Non-pigmented ciliary epithelial cell (primary cell): ENCODE data around the gene TCF3.
"Not testable (repeated sequence)": the region's sequence is repeated elsewhere in the genome, so short reads cannot be mapped to it uniquely, and the experiment has no call there.

Experiments used
- DNase-seq: peaks from one replicate; pipeline ENCODE4 v3.0.0-alpha.2; 2010; ENCODE audit warnings: low read depth

Gene TCF3

GRCh38 chr19:1672769-1673644, 20.6 kb upstream of the TCF3 start:
- DNase-seq: no peak

- DNase-seq: no peak
Measured at GRCh38 chr19:1672038-1672768, 19.8 kb upstream of the TCF3 start.

- DNase-seq: no peak
Measured at GRCh38 chr19:1671716-1672037, 19.3 kb upstream of the TCF3 start.

GRCh38 chr19:1670747-1671146, 18.3 kb upstream of the TCF3 start:
- not testable (repeated sequence) for DNase-seq

GRCh38 chr19:1668486-1669270, 16.3 kb upstream of the TCF3 start:
- no peak for DNase-seq

- no peak for DNase-seq
Measured at GRCh38 chr19:1668048-1668485, 15.7 kb upstream of the TCF3 start.

GRCh38 chr19:1665565-1666047, 13.2 kb upstream of the TCF3 start:
- no peak for DNase-seq

GRCh38 chr19:1663852-1664251, 11.4 kb upstream of the TCF3 start:
- DNase-seq: no peak

- DNase-seq: not testable (repeated sequence)
Measured at GRCh38 chr19:1663227-1663626, 10.8 kb upstream of the TCF3 start.

- no peak for DNase-seq
Measured at GRCh38 chr19:1661995-1662394, 9.6 kb upstream of the TCF3 start.

- DNase-seq: no peak
Measured at GRCh38 chr19:1659084-1659427, 6.6 kb upstream of the TCF3 start.

- no peak for DNase-seq
Measured at GRCh38 chr19:1658150-1659083, 6.0 kb upstream of the TCF3 start.

- DNase-seq: no peak
Measured at GRCh38 chr19:1657746-1658145, 5.3 kb upstream of the TCF3 start.

GRCh38 chr19:1656988-1657536, 4.6 kb upstream of the TCF3 start:
- DNase-seq: no peak

GRCh38 chr19:1655987-1656608, 3.7 kb upstream of the TCF3 start:
- no peak for DNase-seq

- DNase-seq: no peak
Measured at GRCh38 chr19:1655131-1655981, 2.9 kb upstream of the TCF3 start.

GRCh38 chr19:1654178-1654792, 1.9 kb upstream of the TCF3 start:
- no peak for DNase-seq

- no peak for DNase-seq
Measured at GRCh38 chr19:1653300-1653628, 849 bp upstream of the TCF3 start.

- no peak for DNase-seq
Measured at GRCh38 chr19:1651568-1652291, 685 bp downstream of the TCF3 start.
